ENCODE data around the gene BIRC5.

BIRC5 gene

GRCh38 chr17:78180508-78180907 is 33.5 kb upstream of the BIRC5 start:
- Histone ChIP-seq H3K4me3 (no peak overlapping the region), H3K36me3 (ENCODE audit: insufficient read depth, low read length) (peaks cover 48% of the 10 kb centered on the region; the same call in 1 of the 2 replicates), H3K27ac (no peak overlapping the region), H3K9ac (ENCODE audit: insufficient read length) (no peak overlapping the region), H3K9me3 (ENCODE audit: low read depth, low read length) (no peaks in the 10 kb centered on the region)
- DNase-seq (ENCODE audit: low read depth, low spot score), result no peak
- TF ChIP-seq POLR2AphosphoS5 (IDR thresholded peaks at IDR 0.05; ENCODE audit: borderline replicate concordance, low read depth, low read length), result no peak
- TF ChIP-seq EZH2 (IDR thresholded peaks at IDR 0.05), result no peak
- TF ChIP-seq FOXP2 (optimal IDR thresholded peaks at IDR 0.05; ENCODE audit: control extremely low read depth, extremely low read length, insufficient read depth), result no peak

- TF ChIP-seq FOXP2 (optimal IDR thresholded peaks at IDR 0.05; ENCODE audit: control extremely low read depth, extremely low read length, insufficient read depth), result no peak
- TF ChIP-seq POLR2AphosphoS5 (IDR thresholded peaks at IDR 0.05; ENCODE audit: borderline replicate concordance, low read depth, low read length), result no peak
- TF ChIP-seq EZH2 (IDR thresholded peaks at IDR 0.05), result no peak
- no peak overlapping the region for H3K4me3 ChIP-seq
- H3K9me3 ChIP-seq (ENCODE audit: low read depth, low read length), result no peaks in the 10 kb centered on the region
- no peak for DNase-seq (ENCODE audit: low read depth, low spot score)
- H3K9ac ChIP-seq (ENCODE audit: insufficient read length), result no peak overlapping the region
- H3K36me3 ChIP-seq (ENCODE audit: insufficient read depth, low read length), result peaks cover 48% of the 10 kb centered on the region; the same call in 1 of the 2 replicates
- no peak overlapping the region for H3K27ac ChIP-seq
These were observed 31.5 kb upstream of the BIRC5 start for GRCh38 chr17:78182504-78182903.

- Histone ChIP-seq H3K4me3 (no peak overlapping the region), H3K9ac (ENCODE audit: insufficient read length) (no peak overlapping the region), H3K36me3 (ENCODE audit: insufficient read depth, low read length) (peaks cover 38% of the 10 kb centered on the region; the same call in 1 of the 2 replicates), H3K9me3 (ENCODE audit: low read depth, low read length) (no peaks in the 10 kb centered on the region), H3K27ac (peak overlapping the region; percentile 19; the same call in 1 of the 2 replicates)
- DNase-seq (ENCODE audit: low read depth, low spot score), result no peak
- TF ChIP-seq POLR2AphosphoS5 (IDR thresholded peaks at IDR 0.05; ENCODE audit: borderline replicate concordance, low read depth, low read length), result no peak
These were observed 30.1 kb upstream of the BIRC5 start for GRCh38 chr17:78183916-78184315.

GRCh38 chr17:78184351-78184750 is 29.7 kb upstream of the BIRC5 start:
- H3K27ac ChIP-seq, result peak overlapping the region; percentile 19; the same call in 1 of the 2 replicates
- no peak overlapping the region for H3K4me3 ChIP-seq
- DNase-seq (ENCODE audit: low read depth, low spot score), result no peak
- TF ChIP-seq POLR2AphosphoS5 (IDR thresholded peaks at IDR 0.05; ENCODE audit: borderline replicate concordance, low read depth, low read length) (no peak), EZH2 (IDR thresholded peaks at IDR 0.05) (no peak), FOXP2 (optimal IDR thresholded peaks at IDR 0.05; ENCODE audit: control extremely low read depth, extremely low read length, insufficient read depth) (no peak)
- H3K36me3 ChIP-seq (ENCODE audit: insufficient read depth, low read length), result peaks cover 35% of the 10 kb centered on the region; the same call in 1 of the 2 replicates
- H3K9ac ChIP-seq (ENCODE audit: insufficient read length), result no peak overlapping the region
- no peaks in the 10 kb centered on the region for H3K9me3 ChIP-seq (ENCODE audit: low read depth, low read length)

- Histone ChIP-seq H3K9ac (ENCODE audit: insufficient read length) (no peak overlapping the region), H3K36me3 (ENCODE audit: insufficient read depth, low read length) (peaks cover 30% of the 10 kb centered on the region; the same call in 1 of the 2 replicates), H3K27ac (no peak overlapping the region), H3K4me3 (no peak overlapping the region), H3K9me3 (ENCODE audit: low read depth, low read length) (no peaks in the 10 kb centered on the region)
- TF ChIP-seq FOXP2 (optimal IDR thresholded peaks at IDR 0.05; ENCODE audit: control extremely low read depth, extremely low read length, insufficient read depth) (no peak), EZH2 (IDR thresholded peaks at IDR 0.05) (no peak), POLR2AphosphoS5 (IDR thresholded peaks at IDR 0.05; ENCODE audit: borderline replicate concordance, low read depth, low read length) (no peak)
- no peak for DNase-seq (ENCODE audit: low read depth, low spot score)
These were observed 29.2 kb upstream of the BIRC5 start for GRCh38 chr17:78184868-78185267.

- Histone ChIP-seq H3K9me3 (ENCODE audit: low read depth, low read length) (no peaks in the 10 kb centered on the region), H3K27ac (no peak overlapping the region), H3K36me3 (ENCODE audit: insufficient read depth, low read length) (peaks cover 26% of the 10 kb centered on the region; the same call in 1 of the 2 replicates), H3K9ac (ENCODE audit: insufficient read length) (peak overlapping the region; percentile 89), H3K4me3 (peak overlapping the region; percentile 79)
- DNase-seq (ENCODE audit: low read depth, low spot score), result no peak
- TF ChIP-seq EZH2 (IDR thresholded peaks at IDR 0.05), result no peak
These were observed 27.9 kb upstream of the BIRC5 start for GRCh38 chr17:78185981-78186691.

GRCh38 chr17:78186692-78187595 is 27.1 kb upstream of the BIRC5 start, which contains the start of the genes AFMID and TK1:
Gene AFMID, plus strand, starts transcription at chr17:78187362. Its CDS starts 9 bp downstream, at chr17:78187371.
Gene TK1, minus strand, starts transcription at chr17:78187052. Its CDS starts 58 bp downstream, at chr17:78186994.
- H3K36me3 ChIP-seq (ENCODE audit: insufficient read depth, low read length), result peaks cover 29% of the 10 kb centered on the region; the same call in 1 of the 2 replicates
- DNase-seq (ENCODE audit: low read depth, low spot score), result peak; percentile 82
- H3K9ac ChIP-seq (ENCODE audit: insufficient read length), result peak within 1 kb of the TSS; percentile 89
- H3K4me3 ChIP-seq, result peak within 1 kb of the TSS; percentile 79
- TF ChIP-seq POLR2AphosphoS5 (IDR thresholded peaks at IDR 0.05; ENCODE audit: borderline replicate concordance, low read depth, low read length) (peak; percentile 92), EZH2 (IDR thresholded peaks at IDR 0.05) (no peak), FOXP2 (optimal IDR thresholded peaks at IDR 0.05; ENCODE audit: control extremely low read depth, extremely low read length, insufficient read depth) (peak; percentile 34)
- H3K27ac ChIP-seq, result peak within 1 kb of the TSS; percentile 56
- H3K9me3 ChIP-seq (ENCODE audit: low read depth, low read length), result no peaks in the 10 kb centered on the region

- DNase-seq (ENCODE audit: low read depth, low spot score), result no peak
- no peak for TF ChIP-seq FOXP2 (optimal IDR thresholded peaks at IDR 0.05; ENCODE audit: control extremely low read depth, extremely low read length, insufficient read depth)
- TF ChIP-seq POLR2AphosphoS5 (IDR thresholded peaks at IDR 0.05; ENCODE audit: borderline replicate concordance, low read depth, low read length), result no peak
- TF ChIP-seq EZH2 (IDR thresholded peaks at IDR 0.05), result no peak
- Histone ChIP-seq H3K36me3 (ENCODE audit: insufficient read depth, low read length) (peaks cover 38% of the 10 kb centered on the region), H3K9me3 (ENCODE audit: low read depth, low read length) (no peaks in the 10 kb centered on the region), H3K4me3 (no peak overlapping the region), H3K27ac (peak overlapping the region; percentile 31; the same call in 1 of the 2 replicates), H3K9ac (ENCODE audit: insufficient read length) (no peak overlapping the region)
These were observed 17.3 kb upstream of the BIRC5 start for GRCh38 chr17:78196716-78197115.

All from SK-N-MC (cell line).